ENCODE measurements around the gene CCR1.
"Not testable (repeated sequence)": the region's sequence is repeated elsewhere in the genome, so short reads cannot be mapped to it uniquely, and the experiment has no call there.

CCR1 gene

GRCh38 chr3:46163556-46164041 lies 44.5 kb downstream of the CCR1 start:
- DNase-seq: no peak

GRCh38 chr3:46162975-46163555 lies 45.0 kb downstream of the CCR1 start:
- DNase-seq: no peak

GRCh38 chr3:46157685-46158084 lies 50.4 kb downstream of the CCR1 start:
- DNase-seq: not testable (repeated sequence)

GRCh38 chr3:46154311-46154710 lies 53.8 kb downstream of the CCR1 start:
- DNase-seq: no peak

Measured in stimulated activated CD4-positive, alpha-beta T cell treated with anti-CD3 and anti-CD28 coated beads, Interleukin-2, amount 100 ng/mL, for 24 hours (primary cell).